LHCN-M2 (cell line): Measurements from ENCODE around the gene ACTBL2. TPM values are rescaled to one million over a fixed set of nuclear protein-coding genes. Genes with fewer than 3 reads are reported as not detected.

Source experiments
- DNase-seq: peaks from one replicate; pipeline ENCODE4 v3.0.0-alpha.2; 2012; ENCODE audit warnings: low read depth
- total RNA-seq: library from RNA; depleted of rRNA; stranded (reverse); fragments of >200 nt; gene quantifications from 2 replicates; pipeline ENCODE4 v1.2.3, GENCODE V29; 2014

The ACTBL2 gene
- total RNA-seq, 1 experiment from 2014 or later = not detected

DNA sequence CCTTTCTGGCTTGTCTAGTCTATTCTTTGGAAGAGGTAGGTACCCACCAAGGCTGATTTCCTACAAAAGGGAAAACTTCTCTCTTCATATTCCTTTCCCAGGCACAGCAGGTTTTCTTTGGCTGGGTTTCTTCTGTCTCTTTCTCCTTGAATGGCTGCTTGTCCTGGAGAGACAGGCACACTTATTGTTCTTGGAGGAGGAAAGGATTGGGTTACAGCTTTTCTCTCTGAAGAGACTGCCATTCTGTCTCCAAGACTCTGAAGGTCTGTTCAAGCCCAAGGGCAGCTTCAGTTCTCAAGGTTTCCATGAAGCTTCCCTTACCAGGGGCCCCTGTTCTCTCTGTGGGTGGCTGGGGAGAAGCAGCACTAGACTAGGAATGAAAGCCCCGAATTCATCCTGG lies 33.9 kb downstream of the ACTBL2 start:
- DNase-seq = no peak

- DNase-seq = no peak
Observed at GRCh38 chr5:57448287-57448686, 34.3 kb downstream of the ACTBL2 start.

- no peak for DNase-seq
Observed at GRCh38 chr5:57447658-57448057, 35.0 kb downstream of the ACTBL2 start.

DNA sequence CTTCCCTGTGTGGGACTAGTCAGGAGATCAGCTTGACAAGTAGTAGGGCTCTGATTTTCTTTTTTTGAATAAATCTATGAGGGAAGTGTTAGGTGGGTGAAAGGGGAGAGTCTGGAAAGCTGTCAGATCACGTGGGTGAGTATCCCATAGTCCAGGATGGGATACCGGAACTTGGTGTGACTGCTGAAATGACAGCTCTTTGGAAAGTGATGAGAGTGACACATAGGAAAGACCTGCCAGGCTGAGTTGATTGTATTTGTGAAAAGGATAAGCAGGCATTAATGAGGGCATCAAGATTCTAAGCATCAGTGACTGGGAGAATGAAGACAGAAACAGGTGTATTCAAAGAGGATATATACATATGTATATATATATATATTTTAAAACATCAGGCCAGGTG lies 35.6 kb downstream of the ACTBL2 start:
- no peak for DNase-seq

DNA sequence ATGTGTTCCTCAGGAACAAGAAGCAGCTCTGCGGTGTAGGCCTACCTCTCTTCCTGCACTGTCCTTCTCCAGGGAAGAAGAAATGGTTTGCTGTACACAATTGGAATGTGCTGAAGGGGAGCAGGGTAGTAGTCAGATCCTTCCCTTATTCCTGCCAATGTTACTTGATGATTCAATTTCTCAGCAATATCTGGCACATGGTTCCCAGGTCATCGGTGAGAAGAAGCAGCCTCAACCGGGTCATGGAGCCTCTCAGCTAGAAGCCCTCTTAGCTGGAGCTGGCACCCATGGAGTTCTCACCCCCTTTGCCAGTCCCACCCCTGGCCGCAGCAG lies 36.9 kb downstream of the ACTBL2 start:
- no peak for DNase-seq

GRCh38 chr5:57445006-57445704 lies 37.5 kb downstream of the ACTBL2 start:
- no peak for DNase-seq

DNA sequence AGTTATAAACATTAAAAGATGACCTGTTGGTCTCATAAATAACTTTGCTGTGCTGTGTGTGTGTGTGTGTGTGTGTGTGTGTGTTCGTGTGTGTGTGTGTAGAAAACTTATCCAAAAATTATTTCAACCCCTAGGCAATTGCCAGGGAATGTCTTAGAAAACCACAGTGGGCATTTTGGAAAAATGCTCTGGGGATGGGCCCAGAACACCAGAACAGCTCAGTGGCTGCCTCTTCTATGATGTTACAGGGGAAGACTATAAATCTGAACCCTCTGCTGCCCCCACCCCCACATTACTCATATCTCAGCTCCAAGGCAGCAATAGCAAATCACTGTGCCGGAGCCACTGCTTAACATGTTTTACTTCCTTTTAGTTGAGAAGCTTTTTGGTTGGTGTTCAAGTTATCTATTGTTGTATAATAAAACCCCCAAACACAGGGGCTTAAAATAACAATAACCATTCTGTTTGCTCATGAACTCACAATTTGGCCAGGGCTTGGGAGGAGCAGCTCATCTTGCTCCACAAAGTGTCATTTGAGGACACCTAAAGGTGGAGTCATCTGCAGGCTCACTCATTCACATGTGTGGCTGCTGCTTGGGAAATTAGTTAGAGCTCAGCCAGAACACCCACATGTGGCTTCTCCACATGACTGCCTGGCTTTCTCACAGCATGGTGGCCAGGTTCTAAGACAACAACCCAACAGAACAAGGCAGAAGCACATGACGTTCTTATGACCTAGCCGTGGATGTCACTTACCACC lies 40.4 kb downstream of the ACTBL2 start:
- DNase-seq = peak; percentile 62

DNA sequence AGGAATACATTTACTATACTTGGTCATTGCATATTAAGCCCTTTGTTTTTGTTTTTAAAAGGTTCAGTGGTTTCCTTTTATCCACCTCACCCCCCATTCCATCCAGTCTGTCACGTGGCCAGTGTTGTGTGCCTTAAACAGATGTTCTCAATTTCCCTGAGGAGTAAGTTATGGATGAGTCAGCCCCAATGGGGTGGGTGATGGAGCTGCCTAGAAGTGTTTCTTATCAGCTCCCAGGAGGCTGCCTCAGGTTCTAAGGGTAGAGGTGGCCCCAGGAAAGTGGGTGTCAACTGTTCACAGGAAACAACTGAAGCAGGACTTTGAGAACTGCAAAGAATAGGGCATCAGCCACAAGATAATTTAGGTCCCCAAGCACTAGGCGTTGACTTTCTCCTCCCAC lies 41.1 kb downstream of the ACTBL2 start:
- DNase-seq = peak; percentile 91

DNA sequence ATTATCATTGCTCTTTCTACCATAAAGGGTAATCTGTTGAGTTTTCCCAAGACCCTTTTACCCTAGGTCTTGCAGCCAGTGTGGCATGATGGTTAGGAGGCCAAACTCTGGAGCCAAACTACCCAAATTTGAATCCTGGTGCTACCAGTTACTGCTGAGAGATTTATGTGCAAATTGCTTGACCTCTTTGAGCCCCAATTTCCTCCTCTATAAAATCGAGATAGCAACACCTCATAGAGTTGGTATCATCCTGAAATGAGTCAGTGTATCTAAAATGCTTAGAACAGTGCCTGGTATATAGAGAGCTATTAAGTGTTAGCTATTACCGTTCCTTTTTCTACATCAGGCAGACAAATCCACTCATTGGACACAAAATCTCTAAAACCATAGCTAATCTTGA lies 43.0 kb downstream of the ACTBL2 start:
- DNase-seq = no peak

GRCh38 chr5:57437976-57438805 lies 44.4 kb downstream of the ACTBL2 start:
- no peak for DNase-seq

- DNase-seq = no peak
Observed at GRCh38 chr5:57436586-57436985, 46.0 kb downstream of the ACTBL2 start.

DNA sequence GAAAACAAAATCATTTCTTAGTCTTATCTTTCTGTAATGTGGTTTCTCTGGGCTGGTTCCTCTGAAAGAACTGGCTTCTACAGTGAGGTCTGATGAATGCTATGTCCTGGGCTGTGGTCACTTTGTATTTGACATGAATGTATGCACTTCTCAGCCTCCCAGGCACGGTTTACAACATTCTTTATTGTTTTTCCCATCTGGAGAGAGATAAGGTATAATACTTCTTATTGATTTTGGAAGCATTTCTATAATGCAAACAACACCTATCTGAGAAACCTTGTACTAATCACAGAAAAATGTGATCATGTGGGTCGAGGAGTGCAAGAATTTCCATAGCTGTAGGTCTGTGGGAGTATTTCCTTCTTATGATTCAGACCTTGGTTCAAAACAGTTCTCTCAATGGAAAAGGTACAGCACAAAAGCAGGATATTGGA lies 46.9 kb downstream of the ACTBL2 start:
- DNase-seq = no peak

DNA sequence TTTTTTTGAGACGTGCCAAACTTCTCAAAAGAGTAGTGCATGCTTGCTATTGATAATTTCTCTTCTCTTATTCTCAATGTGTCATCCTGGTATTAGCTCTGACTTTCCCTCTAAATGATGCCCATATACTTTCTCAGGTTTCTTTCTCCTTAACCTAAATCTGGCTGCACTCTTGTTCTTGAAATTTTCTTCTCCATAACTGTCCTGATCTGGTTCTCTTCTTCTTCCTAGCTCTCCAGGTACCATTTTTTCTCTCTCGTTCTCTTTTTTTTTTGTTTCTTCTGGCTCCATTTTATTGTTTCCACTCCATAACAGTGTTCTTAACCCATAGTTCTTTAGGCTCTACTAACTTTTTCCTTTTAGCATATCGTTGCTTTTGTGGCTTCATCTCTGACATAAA lies 47.9 kb downstream of the ACTBL2 start:
- DNase-seq = no peak

GRCh38 chr5:57434227-57434640 lies 48.4 kb downstream of the ACTBL2 start:
- no peak for DNase-seq

DNA sequence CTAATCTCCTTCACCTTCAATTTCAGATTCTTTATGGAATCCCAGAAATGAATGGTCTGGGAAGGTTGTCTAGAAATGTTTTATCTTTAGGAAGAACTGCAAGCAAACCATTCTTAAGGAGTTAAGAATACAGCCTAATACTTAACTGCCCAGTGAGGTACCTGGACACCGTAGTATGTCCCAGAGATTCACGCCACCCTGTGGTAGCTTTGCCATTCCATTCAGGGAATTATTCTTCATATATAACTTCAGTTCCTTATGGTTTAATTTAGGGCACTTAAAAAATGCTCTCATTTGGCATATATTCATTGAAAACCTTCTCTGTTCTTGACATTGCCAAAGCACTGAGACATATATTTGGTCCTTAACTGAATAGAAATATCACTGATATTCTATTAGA lies 49.7 kb downstream of the ACTBL2 start:
- DNase-seq = no peak

GRCh38 chr5:57431759-57432158 lies 50.9 kb downstream of the ACTBL2 start:
- DNase-seq = no peak
